IgD-negative memory B cell (primary cell): ENCODE measurements around the gene ANKRD11. TPM values are rescaled to one million over a fixed set of nuclear protein-coding genes. Genes with fewer than 3 reads are reported as not detected.
A peak's percentile ranks its signal among the peaks of the same experiment; 100 is the strongest.
"Not testable (repeated sequence)": the region's sequence is repeated elsewhere in the genome, so short reads cannot be mapped to it uniquely, and the experiment has no call there.

Experiments
- H3K27ac Mint-ChIP-seq, 3 donors: one replicate each; pipeline ENCODE4 v1.8.0; 2020 to 2022; ENCODE audit warnings: mild to moderate bottlenecking in 3 of 3, mixed read lengths in 3 of 3, moderate library complexity in 1 of 3
- H3K27me3 Mint-ChIP-seq: one replicate; pipeline ENCODE4 v1.8.0; 2021; ENCODE audit warnings: mixed read lengths
- H3K36me3 Mint-ChIP-seq: one replicate; pipeline ENCODE4 v1.8.0; 2020; ENCODE audit warnings: mild to moderate bottlenecking, mixed read lengths
- H3K4me1 Mint-ChIP-seq, 3 donors: one replicate each; pipeline ENCODE4 v1.8.0; 2020 to 2022; ENCODE audit warnings: mixed read lengths in 3 of 3, mild to moderate bottlenecking in 1 of 3
- H3K4me3 Mint-ChIP-seq, 4 donors: one replicate each; pipeline ENCODE4 v1.8.0; 2020 to 2022; ENCODE audit warnings: mild to moderate bottlenecking in 4 of 4, mixed read lengths in 4 of 4, moderate library complexity in 3 of 4
- H3K9me3 Mint-ChIP-seq, 3 donors: one replicate each; pipeline ENCODE4 v1.8.0; 2020 to 2021; ENCODE audit warnings: mixed read lengths in 3 of 3, mild to moderate bottlenecking in 1 of 3
- polyA plus RNA-seq: library from polyadenylated mRNA; unstranded; fragments of 300-500 nt; fragmentation: Illumina TruSeq; gene quantifications from one replicate; pipeline ENCODE4 v1.2.3, GENCODE V29; 2021

Gene ANKRD11
- polyA plus RNA-seq, 1 donor from 2014 or later, result 11.6 TPM

DNA sequence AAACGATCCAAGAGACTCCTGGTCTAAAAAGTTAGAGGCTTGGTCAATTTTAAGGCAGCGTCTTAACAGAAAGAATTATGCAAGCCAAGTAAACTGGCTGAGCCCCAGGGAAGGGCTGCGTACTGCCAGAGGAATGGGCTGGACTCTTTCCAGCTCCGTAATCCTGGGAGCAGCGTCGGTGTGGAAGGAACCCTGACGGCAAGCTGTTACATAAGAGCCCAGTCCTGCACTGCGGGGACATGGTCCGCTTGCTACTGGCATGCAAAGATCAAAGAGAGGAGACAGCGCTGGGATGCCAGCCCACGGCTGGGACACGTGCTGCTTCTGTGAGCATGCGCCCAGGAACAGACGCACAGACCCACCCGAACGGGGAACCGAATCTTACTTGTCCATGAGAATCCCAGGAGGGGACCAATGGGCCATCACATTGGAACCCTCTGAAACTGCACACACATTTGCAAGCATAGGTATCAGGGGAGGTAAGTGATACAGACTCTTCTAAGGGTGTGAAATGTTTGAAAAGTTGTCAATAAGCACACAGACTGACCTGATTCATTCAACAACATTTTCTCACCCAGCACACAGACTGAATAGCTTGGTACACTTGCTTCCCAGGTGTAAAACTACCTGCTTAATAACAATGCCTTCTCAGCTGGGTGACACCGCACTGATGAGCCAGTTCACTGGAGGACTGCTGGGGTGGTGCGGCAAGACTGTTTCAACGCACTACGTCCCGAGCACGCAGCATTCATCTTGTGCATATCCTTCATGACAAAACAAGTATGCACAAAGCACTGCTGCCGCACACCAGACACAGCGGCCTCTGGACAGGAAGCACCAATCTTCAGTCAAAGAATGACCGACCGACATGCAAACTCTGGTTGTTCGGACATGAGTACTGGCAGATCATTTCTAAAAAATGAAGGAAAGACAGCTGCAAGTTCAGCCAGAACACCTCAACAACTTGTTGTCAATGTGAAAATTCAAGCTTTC is 94.9 kb downstream of the ANKRD11 start:
- Mint-ChIP-seq H3K4me1 (peaks cover 20 to 40% (median 34%) of the 10 kb centered on the region in 3 donors), H3K27me3 (no peaks in the 10 kb centered on the region), H3K9me3 (no peaks in the 10 kb centered on the region), H3K27ac (peak overlapping the region; percentile 23 to 71 (median 45)), H3K4me3 (peak overlapping the region in 1 of 4 donors; percentile 61), H3K36me3 (peaks cover 4% of the 10 kb centered on the region)

DNA sequence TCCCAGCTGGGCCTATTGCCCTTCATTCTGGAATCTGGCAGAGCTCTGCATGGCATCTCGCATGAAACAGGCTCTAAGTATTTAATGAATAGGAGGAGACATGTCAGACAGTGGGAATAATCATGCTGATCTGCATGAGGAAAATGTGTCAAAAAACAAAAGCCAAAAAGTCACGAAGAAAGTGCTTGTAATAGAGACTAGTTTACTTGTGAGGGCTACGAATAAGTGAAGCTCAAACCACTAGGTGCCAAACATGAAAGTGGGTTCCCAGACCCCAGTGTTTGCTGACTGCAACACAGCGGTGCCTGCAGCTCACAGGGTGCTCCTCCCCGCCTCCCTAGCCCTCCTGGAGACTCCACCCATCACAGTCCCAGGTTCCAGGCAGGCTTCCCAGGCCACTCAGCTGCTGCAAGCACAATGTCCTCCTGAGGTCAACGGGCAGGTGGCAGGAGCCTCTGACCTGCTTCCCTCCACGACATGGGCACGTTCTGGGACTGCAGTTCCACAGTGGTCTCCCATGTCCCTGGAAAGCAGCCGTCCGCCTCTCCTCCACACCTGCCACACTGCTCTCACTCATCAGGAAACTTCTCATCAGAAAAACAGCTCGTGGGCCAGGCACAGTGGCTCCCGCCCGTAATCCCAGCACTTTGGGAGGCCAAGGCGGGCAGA is 96.5 kb downstream of the ANKRD11 start:
- Mint-ChIP-seq H3K27me3 (no peaks in the 10 kb centered on the region), H3K4me3 (no peak overlapping the region), H3K27ac (peak overlapping the region in 1 of 3 donors; percentile 50), H3K4me1 (peaks cover 18 to 41% (median 29%) of the 10 kb centered on the region in 3 donors), H3K36me3 (peaks cover 10% of the 10 kb centered on the region), H3K9me3 (no peaks in the 10 kb centered on the region)

DNA sequence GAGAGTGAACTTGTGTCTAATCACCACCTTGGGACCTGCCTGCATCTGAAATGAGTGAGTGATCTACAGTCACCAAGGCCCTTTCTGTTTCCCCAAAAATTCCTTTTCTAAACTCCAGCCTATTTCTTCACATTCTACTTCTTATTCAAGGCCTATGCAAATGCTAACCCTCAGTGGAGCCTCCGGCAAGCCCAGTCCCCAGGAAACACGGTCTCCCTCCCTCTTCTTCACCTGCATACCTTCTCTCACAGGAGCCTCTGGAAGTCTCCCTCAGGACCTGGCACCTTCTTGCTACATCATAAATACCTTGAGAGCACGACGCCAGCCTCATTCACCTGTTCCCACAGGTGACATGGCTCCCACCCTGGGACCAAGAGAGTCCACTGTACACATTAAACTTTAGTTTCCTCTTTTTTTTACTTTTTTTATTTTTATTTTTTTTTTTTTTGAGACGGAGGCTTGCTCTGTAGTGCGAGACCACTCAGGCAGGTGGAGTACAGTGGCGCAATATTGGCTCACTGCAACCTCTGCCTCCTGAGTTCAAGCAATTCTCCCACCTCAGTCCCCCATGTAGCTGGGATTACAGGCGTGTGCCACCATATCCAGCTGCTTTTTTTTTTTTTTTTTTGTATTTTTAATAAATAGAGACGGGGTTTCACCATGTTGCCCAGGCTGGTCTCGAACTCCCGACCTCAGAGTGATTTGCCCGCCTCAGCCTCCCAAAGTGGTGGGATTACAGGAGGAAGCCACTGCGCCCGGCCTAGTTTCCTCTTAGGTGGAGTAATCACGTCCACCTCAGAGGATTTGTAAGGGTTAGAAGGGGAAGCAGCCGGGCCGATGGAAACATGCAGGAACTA is 97.3 kb downstream of the ANKRD11 start:
- peak overlapping the region in 1 of 4 donors; percentile 31 for H3K4me3 Mint-ChIP-seq
- no peaks in the 10 kb centered on the region for H3K27me3 Mint-ChIP-seq
- peak overlapping the region in 2 of 3 donors; percentile 7 to 50 for H3K27ac Mint-ChIP-seq
- H3K4me1 Mint-ChIP-seq, result peaks cover 19 to 41% (median 25%) of the 10 kb centered on the region in 3 donors
- H3K36me3 Mint-ChIP-seq, result peaks cover 10% of the 10 kb centered on the region
- no peaks in the 10 kb centered on the region for H3K9me3 Mint-ChIP-seq

DNA sequence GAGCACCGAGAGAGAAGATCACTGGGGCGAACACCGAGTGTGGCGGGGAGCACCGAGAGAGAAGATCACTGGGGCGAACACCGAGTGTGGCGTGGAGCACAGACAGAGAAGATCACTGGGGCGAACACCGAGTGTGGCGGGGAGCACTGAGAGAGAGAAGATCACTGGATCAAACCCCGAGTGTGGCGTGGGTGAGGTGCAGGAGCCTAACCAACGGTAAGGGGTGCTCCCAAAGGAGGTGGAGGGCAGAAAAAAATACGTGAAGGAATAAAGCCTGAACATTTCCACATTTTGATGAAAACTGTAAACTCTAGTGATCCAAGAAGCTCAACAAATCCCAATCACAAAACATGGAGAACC is 100.2 kb downstream of the ANKRD11 start:
- not testable (repeated sequence) for H3K27me3 Mint-ChIP-seq, H3K27ac Mint-ChIP-seq, H3K4me3 Mint-ChIP-seq, H3K9me3 Mint-ChIP-seq
- Mint-ChIP-seq H3K36me3 (peaks cover 11% of the 10 kb centered on the region), H3K4me1 (peaks cover 29 to 47% (median 30%) of the 10 kb centered on the region in 3 donors)

DNA sequence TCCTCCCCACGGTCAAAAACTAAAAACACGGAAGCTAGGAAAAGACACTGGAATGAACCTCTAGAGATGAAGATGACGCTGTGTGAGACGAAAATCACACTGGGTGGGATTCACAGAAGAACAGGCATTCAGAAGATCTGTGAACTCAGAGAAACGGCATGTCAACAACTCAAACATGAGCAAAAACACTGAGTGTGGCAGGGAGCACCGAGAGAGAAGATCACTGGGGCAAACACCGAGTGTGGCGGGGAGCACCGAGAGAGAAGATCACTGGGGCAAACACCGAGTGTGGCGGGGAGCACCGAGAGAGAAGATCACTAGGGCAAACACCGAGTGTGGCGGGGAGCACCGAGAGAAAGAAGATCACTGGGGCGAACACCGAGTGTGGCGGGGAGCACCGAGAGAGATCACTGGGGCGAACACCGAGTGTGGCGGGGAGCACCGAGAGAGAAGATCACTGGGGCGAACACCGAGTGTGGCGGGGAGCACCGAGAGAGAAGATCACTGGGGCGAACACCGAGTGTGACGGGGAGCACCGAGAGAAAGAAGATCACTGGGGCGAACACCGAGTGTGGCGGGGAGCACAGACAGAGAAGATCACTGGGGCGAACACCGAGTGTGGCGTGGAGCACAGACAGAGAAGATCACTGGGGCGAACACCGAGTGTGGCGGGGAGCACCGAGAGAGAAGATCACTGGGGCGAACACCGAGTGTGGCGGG is 100.7 kb downstream of the ANKRD11 start:
- not testable (repeated sequence) for H3K27me3 Mint-ChIP-seq, H3K9me3 Mint-ChIP-seq
- Mint-ChIP-seq H3K4me3 (peak overlapping the region in 1 of 4 donors; percentile 37), H3K27ac (peak overlapping the region in 1 of 3 donors; percentile 10), H3K36me3 (peaks cover 11% of the 10 kb centered on the region), H3K4me1 (peaks cover 24 to 44% (median 31%) of the 10 kb centered on the region in 3 donors)

DNA sequence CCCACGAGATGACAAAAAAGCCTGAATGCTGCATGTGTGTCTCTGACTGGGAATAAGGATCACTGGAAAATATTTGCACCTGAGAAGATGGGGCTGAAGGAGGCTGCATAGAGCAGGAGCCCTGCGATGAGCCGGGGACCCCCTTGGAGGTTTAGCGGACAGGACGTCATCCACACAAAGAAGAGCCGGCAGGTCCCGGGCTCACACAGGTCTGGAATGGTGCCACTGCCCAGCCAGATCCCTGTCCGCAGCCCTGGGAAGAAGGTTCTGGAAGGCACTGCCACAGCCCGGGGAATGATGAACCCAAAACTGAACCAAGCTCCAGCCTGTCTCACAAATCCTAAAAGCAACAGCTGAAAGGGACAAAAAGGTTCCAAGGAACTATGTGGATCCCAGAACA is 101.8 kb downstream of the ANKRD11 start:
- H3K4me1 Mint-ChIP-seq, result peaks cover 26 to 43% (median 31%) of the 10 kb centered on the region in 3 donors
- H3K36me3 Mint-ChIP-seq, result peaks cover 11% of the 10 kb centered on the region
- no peaks in the 10 kb centered on the region for H3K9me3 Mint-ChIP-seq
- H3K4me3 Mint-ChIP-seq, result no peak overlapping the region
- H3K27ac Mint-ChIP-seq, result no peak overlapping the region
- H3K27me3 Mint-ChIP-seq, result no peaks in the 10 kb centered on the region

DNA sequence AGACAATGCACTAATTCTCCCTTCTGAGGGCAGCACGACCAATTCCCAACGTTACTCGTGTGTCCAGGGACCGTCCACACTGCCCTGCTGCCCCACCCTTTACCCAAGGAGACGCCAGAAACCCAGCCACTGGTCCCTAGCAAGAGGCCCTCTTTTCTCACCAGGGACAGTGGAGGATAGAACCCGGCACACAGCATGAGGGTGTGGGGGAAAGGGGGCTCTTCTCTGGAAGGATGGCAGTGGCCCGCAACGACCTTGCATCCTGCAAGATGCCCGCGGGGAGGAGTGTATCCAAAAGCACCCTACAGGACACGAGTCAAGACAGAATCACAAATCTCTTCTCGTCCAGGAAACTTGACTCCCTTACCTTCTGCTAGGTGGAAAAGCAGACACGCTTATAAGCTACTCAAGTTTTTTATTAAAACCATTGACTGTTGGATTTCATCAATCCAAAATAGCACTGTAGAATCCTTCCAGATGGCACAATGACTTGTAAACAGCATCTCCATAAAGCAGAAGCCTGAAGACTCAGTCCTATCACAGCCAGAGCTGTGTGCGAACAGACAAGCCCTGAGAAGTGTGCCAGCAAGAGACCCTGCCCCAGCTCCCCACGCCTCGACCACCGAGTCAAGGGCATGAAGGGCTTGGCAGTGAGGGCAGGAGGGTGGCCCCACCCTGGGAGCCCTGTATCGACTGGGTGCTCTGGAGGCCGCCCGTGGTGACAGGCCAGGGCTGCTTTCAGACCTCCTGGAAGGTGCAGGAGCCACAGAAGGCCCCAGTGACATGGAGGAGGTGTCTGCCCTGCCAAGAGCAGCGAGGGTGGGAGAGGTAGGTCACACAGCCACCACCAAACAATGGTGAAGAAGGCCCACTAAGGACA is 103.8 kb downstream of the ANKRD11 start:
- Mint-ChIP-seq H3K4me3 (peak overlapping the region in 2 of 4 donors; percentile 14 to 78), H3K9me3 (no peaks in the 10 kb centered on the region), H3K36me3 (peaks cover 11% of the 10 kb centered on the region), H3K27ac (peak overlapping the region in 1 of 3 donors; percentile 48), H3K27me3 (no peaks in the 10 kb centered on the region), H3K4me1 (peaks cover 25 to 50% (median 31%) of the 10 kb centered on the region in 3 donors)

DNA sequence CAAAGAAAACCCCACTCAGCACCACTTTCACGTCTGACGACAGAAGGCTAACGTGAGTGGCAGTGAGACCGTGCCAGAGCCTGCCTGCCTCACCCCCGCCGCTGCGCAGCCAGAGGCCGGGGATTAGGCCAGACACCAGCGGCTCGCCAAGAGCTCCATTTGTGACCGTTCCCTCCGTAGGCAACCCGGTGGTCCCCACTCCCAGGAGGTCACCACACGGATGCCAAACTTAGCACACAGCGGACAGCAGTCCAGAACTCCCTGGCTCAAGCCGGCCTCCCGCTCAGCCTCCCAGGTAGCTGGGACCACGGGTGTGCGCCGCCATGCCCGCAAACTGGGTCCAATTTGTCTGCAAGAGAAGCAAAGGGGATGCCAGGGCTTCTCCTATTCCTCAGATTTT is 104.6 kb downstream of the ANKRD11 start:
- Mint-ChIP-seq H3K4me1 (peaks cover 28 to 51% (median 33%) of the 10 kb centered on the region in 3 donors), H3K4me3 (no peak overlapping the region), H3K36me3 (peaks cover 10% of the 10 kb centered on the region), H3K27ac (no peak overlapping the region), H3K27me3 (no peaks in the 10 kb centered on the region), H3K9me3 (no peaks in the 10 kb centered on the region)

DNA sequence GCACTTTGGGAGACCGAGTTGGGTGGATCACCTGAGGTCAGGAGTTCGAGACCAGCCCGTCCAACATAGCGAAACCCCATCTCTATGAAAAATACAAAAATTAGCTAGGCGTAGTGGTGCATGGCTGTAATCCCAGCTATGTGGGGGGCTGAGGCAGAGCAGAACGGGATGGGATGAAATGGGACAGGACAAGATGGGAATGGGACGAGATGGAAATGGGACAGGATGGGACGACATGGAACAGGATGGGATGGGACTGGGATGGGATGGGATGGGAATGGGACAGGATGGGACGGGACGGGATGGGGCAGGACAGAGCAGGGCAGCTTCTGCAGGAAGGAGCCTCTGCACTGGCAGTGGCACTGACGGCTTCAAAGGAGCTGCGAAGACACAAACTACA is 106.1 kb downstream of the ANKRD11 start:
- H3K27me3 Mint-ChIP-seq, result no peaks in the 10 kb centered on the region
- no peaks in the 10 kb centered on the region for H3K9me3 Mint-ChIP-seq
- H3K36me3 Mint-ChIP-seq, result peaks cover 4% of the 10 kb centered on the region
- peak overlapping the region in 2 of 4 donors; percentile 72 to 89 for H3K4me3 Mint-ChIP-seq
- peaks cover 35 to 61% (median 43%) of the 10 kb centered on the region in 3 donors for H3K4me1 Mint-ChIP-seq
- peak overlapping the region in 1 of 3 donors; percentile 78 for H3K27ac Mint-ChIP-seq

DNA sequence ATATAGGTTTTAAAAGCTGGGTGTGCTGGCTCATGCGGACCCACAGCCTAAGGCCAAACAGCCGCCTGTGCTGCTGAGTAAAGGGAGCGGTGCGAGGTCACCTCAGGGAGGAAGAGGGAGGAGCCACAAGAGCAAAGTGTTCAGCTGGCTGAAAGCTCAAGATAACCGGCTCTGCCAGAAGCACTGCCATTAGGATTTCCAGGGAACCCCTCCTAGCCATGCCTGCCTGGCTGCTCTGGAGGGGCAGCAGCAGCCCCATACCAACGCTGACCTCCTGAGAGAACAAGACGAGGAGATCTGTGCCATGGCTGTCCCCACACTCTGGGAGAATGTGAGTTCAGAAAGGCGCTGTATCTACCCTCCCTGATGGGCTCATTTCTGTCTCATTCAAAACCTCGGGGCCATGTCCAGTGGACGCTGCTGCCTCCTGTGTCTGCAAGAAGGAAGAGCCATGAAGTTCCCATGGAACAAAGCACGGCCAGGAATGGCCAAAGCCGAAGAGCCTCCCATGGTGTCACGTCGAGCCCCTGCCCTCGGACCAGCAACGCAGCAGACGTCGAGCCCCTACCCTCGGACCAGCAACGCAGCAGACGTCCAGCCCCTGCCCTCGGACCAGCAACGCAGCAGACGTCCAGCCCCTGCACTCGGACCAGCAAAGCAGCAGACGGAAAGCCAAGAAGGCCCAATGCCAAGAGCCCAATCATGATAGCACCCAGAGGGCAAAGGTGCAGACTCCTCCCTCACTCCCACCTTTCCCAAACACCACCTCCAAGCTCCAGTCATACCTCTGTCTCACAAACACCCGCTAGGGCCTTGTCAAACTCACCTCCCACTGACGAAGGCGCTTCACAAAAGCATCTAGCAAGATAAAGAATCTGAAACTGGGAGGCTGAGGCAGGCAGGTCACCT is 107.0 kb downstream of the ANKRD11 start:
- Mint-ChIP-seq H3K27ac (peak overlapping the region; percentile 7 to 78 (median 53)), H3K4me3 (peak overlapping the region in 3 of 4 donors; percentile 34 to 84 (median 72)), H3K27me3 (no peaks in the 10 kb centered on the region), H3K4me1 (peaks cover 38 to 57% (median 48%) of the 10 kb centered on the region in 3 donors), H3K9me3 (no peaks in the 10 kb centered on the region), H3K36me3 (peaks cover 4% of the 10 kb centered on the region)

DNA sequence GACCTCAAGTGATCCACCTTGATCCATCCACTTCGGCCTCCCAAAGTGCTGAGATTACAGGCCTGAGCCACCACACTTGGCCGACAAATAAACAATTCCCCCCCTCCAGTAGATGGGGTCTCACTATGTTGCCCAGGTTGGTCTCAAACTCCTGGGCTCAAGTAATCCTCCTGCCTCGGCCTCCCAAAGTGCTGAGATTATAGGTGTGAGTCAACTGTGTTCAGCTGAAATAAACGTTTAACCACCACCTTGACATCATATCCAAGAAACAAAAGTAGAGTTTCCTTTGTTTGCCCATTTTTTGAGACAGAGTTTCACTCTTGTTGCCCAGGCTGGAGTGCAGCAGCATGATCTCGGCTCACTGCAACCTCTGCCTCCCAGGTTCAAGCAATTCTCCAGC is 107.8 kb downstream of the ANKRD11 start:
- H3K36me3 Mint-ChIP-seq, H3K27me3 Mint-ChIP-seq, H3K9me3 Mint-ChIP-seq: not testable (repeated sequence)
- peaks cover 45 to 57% (median 51%) of the 10 kb centered on the region in 3 donors for H3K4me1 Mint-ChIP-seq
- peak overlapping the region in 2 of 4 donors; percentile 49 to 84 for H3K4me3 Mint-ChIP-seq
- H3K27ac Mint-ChIP-seq, result peak overlapping the region in 2 of 3 donors; percentile 7 to 45

DNA sequence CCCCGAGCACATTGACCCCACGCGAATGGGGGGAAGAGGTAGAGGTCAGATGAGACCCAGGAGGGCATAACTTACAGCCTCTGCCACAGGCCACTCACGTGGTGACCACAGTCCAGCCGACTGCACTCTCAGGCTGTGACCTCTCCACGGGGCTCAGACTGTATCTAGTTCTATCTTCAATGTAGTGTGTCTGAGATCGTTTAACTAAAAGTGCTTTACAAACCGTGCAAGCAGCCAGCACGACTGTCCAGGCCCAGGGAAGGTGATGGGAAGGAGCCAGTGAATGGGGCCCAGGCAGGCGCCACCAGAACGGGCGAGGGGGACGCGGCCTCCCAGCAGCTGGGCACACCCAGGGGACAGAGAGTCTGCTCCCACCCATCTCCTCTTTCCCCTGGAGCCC is 108.6 kb downstream of the ANKRD11 start:
- no peaks in the 10 kb centered on the region for H3K9me3 Mint-ChIP-seq
- H3K27me3 Mint-ChIP-seq, result no peaks in the 10 kb centered on the region
- peak overlapping the region in 1 of 4 donors; percentile 56 for H3K4me3 Mint-ChIP-seq
- peaks cover 12% of the 10 kb centered on the region for H3K36me3 Mint-ChIP-seq
- H3K27ac Mint-ChIP-seq, result peak overlapping the region in 2 of 3 donors; percentile 45 to 56
- H3K4me1 Mint-ChIP-seq, result peaks cover 47 to 58% (median 54%) of the 10 kb centered on the region in 3 donors
